Measurements from ENCODE around the gene NR2F1-AS1. TPM values are rescaled to one million over a fixed set of nuclear protein-coding genes. Genes with fewer than 3 reads are reported as not detected.

NR2F1-AS1 gene
- total and polyA plus RNA-seq, 2 experiments from 2014 or later = 8.3 to 36.0 TPM

DNA sequence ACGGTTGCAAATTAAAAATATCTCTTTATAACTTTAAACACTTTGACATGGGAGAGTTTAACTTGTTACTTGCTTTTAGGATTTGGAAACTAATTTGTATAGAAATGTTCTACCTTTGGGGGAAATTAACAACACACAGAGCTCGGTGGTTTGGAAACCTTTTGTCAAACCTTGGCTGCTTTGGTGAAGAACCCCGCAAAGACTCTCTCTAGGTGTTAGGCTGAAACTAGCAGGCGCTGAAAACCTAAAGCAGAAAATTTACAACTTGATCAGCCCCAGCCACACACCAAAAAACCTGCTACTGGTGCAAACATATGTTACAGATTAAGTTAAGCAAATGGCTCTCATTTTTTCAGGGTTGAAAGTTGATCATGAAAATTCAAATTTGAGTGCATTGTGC lies 27.8 kb upstream of the NR2F1-AS1 start:
- no peaks in the 10 kb centered on the region for H3K79me2 ChIP-seq (ENCODE audit: insufficient read depth)
- no peak overlapping the region for H3K4me3 ChIP-seq
- H3K27me3 ChIP-seq (replicated peaks; ENCODE audit: insufficient read depth) = peaks cover 86% of the 10 kb centered on the region
- no peak overlapping the region for H2AFZ ChIP-seq
- H3K4me2 ChIP-seq (ENCODE audit: unreplicated experiment) = no peak overlapping the region
- no peak overlapping the region for H3K27ac ChIP-seq
- in situ Hi-C loops (cut with MboI) = no loop called here
- DNase-seq = no peak
- TF ChIP-seq EZH2 (IDR thresholded peaks at IDR 0.05; ENCODE audit: insufficient read depth, poor library complexity, severe bottlenecking) (peak; percentile 32), EZH2phosphoT487 (IDR thresholded peaks at IDR 0.05; ENCODE audit: insufficient read depth, low read depth) (no peak)
- H4K20me1 ChIP-seq (ENCODE audit: insufficient read depth) = no peaks in the 10 kb centered on the region
- H3F3A ChIP-seq (ENCODE audit: insufficient read depth) = peaks cover 12% of the 10 kb centered on the region; the same call in 1 of the 2 replicates
- peaks cover 15% of the 10 kb centered on the region for H3K4me1 ChIP-seq (ENCODE audit: insufficient read depth)
- no peaks in the 10 kb centered on the region for H3K9me2 ChIP-seq (ENCODE audit: insufficient read depth)
- no peaks in the 10 kb centered on the region for H3K36me3 ChIP-seq (ENCODE audit: low read depth)
- 8 to 10% methylated on average over 4 of the region's 4 CpGs for WGBS, 2 experiments (ENCODE audit: low coverage in 1 of 2, low lambda C conversion rate in 2 of 2, missing lambda C conversion rate in 2 of 2)
- no peak overlapping the region for H3K9ac ChIP-seq
- H3K9me3 ChIP-seq (ENCODE audit: low read depth) = no peaks in the 10 kb centered on the region

DNA sequence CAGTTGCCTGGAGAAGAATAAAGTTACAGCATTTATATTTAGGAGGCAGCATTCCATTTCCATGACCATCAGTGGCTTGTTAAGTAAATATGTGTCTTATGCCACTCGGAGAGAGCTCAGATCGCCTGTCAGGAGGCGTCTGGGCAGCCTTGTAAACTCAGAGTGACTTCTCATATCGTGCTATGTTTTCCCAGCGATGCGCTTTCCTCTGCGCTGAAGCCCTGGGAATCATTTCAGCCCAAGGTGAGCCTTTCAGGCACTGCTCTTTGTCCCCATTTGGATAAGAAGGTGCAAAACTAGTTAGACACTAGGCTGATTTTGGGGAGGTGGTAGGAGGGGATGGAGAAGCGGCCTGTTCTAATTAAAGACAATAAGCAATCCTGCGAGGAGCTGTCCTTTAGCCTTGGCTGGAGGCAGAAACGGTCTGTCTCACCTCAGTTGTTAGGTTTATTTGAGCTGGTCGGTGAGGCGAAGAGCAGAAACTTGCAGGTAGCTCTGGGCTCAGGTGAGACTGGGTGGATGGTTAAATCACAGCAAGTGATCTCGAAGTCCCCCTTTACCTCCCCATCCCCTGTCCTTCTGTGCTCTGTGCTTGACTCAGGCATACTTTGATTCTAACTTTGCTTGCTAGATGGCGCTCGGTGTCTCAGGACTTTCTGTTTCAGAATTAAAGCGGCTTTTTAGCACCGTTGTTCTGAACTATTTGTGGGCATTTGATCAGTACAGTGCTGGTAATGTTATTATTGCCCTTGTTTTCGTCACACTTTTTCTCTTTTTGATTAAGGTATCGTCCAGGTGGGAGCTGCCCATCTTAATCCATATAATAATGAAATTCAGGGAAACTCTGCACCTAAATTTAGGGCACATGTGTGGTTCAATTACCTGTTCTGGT lies 26.6 kb upstream of the NR2F1-AS1 start:
- DNase-seq = peak; percentile 74
- H3K9me3 ChIP-seq (ENCODE audit: low read depth) = no peaks in the 10 kb centered on the region
- peaks cover 12% of the 10 kb centered on the region; the same call in 1 of the 2 replicates for H3F3A ChIP-seq (ENCODE audit: insufficient read depth)
- H3K27me3 ChIP-seq (replicated peaks; ENCODE audit: insufficient read depth) = peaks cover 83% of the 10 kb centered on the region
- no peaks in the 10 kb centered on the region for H3K36me3 ChIP-seq (ENCODE audit: low read depth)
- TF ChIP-seq EZH2 (IDR thresholded peaks at IDR 0.05; ENCODE audit: insufficient read depth, poor library complexity, severe bottlenecking) (no peak), EZH2phosphoT487 (IDR thresholded peaks at IDR 0.05; ENCODE audit: insufficient read depth, low read depth) (no peak)
- no peaks in the 10 kb centered on the region for H3K9me2 ChIP-seq (ENCODE audit: insufficient read depth)
- H3K4me1 ChIP-seq (ENCODE audit: insufficient read depth) = peaks cover 15% of the 10 kb centered on the region
- peak overlapping the region; percentile 86 for H3K4me2 ChIP-seq (ENCODE audit: unreplicated experiment)
- H3K27ac ChIP-seq = no peak overlapping the region
- H4K20me1 ChIP-seq (ENCODE audit: insufficient read depth) = no peaks in the 10 kb centered on the region
- 5 to 8% methylated on average over 19 of the region's 19 CpGs for WGBS, 2 experiments (ENCODE audit: low coverage in 1 of 2, low lambda C conversion rate in 2 of 2, missing lambda C conversion rate in 2 of 2)
- H3K79me2 ChIP-seq (ENCODE audit: insufficient read depth) = no peaks in the 10 kb centered on the region
- H3K9ac ChIP-seq = no peak overlapping the region
- peak overlapping the region; percentile 31; the same call in 1 of the 2 replicates for H2AFZ ChIP-seq
- H3K4me3 ChIP-seq = peak overlapping the region; percentile 64
- in situ Hi-C loops (cut with MboI) = no loop called here

DNA sequence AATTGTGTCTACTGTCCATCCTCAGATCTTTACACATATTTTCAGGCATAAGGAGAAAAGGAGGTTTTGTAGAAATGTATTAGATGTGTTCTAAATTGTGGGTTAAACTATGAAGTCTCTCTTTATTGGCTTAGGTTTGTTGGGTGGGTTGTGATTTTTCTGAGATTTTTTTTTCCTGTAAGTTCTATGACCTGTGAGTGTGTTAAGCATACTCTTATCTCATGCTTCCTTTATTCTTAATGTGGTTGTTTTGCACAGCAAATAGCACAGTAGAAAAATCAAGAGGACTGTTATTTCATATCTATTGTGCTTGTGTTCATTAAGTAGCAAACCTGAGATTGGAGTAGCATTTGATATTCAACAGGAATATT lies 25.3 kb upstream of the NR2F1-AS1 start:
- H3K4me2 ChIP-seq (ENCODE audit: unreplicated experiment) = no peak overlapping the region

DNA sequence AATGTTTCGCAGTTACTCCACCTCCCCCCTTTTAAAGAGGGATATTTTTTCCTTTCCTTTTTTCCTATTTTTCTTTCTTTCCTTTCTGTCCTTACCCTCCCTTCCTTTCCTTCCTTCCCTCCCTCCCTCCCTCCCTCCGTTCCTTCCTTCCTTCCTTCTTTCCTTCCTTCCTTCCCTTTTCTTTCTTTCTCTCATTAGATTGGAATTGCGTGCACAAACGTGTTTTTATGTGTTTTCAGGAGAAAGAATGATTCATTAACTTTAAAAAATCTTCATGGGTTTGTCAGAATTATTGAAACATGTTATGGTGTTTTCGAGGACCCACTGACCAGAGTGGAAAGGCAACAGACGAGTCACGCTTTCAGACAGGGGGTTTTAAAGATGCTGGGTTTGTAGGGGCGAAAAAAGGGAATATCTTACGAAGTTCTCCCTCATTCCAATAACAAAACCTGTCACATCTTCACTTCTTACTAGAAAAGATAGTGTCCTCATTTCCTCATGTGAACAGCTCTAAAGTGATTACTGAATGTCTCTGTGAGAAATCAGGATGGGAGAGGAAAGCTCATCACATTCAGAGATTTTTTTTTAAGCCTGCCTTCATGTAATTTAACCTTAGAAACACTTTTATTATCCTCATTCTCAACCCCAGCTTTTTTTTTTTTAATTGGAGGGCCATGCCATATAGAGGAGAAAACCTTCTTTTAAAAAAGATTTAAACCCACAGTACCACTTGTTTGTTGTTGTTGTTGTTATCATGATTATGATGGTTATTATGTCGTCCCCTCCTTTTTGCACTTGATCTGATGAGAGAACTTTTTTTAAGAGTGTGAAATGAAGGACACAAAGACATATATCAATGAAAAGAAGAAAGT lies 23.9 kb upstream of the NR2F1-AS1 start:
- no peak for DNase-seq
- Histone ChIP-seq H3F3A (ENCODE audit: insufficient read depth) (peaks cover 13% of the 10 kb centered on the region; the same call in 1 of the 2 replicates), H3K27ac (no peak overlapping the region), H3K9me2 (ENCODE audit: insufficient read depth) (no peaks in the 10 kb centered on the region), H3K4me1 (ENCODE audit: insufficient read depth) (peaks cover 15% of the 10 kb centered on the region), H2AFZ (0 out of 2 replicates have a peak overlapping the region, but pooled peaks have one; percentile 54), H3K36me3 (ENCODE audit: low read depth) (no peaks in the 10 kb centered on the region), H3K4me2 (ENCODE audit: unreplicated experiment) (no peak overlapping the region), H3K9ac (no peak overlapping the region), H3K4me3 (no peak overlapping the region; the same call in 1 of the 2 replicates), H3K9me3 (ENCODE audit: low read depth) (no peaks in the 10 kb centered on the region), H3K27me3 (replicated peaks; ENCODE audit: insufficient read depth) (peaks cover 62% of the 10 kb centered on the region), H3K79me2 (ENCODE audit: insufficient read depth) (no peaks in the 10 kb centered on the region), H4K20me1 (ENCODE audit: insufficient read depth) (no peaks in the 10 kb centered on the region)
- TF ChIP-seq EZH2phosphoT487 (IDR thresholded peaks at IDR 0.05; ENCODE audit: insufficient read depth, low read depth) (no peak), EZH2 (IDR thresholded peaks at IDR 0.05; ENCODE audit: insufficient read depth, poor library complexity, severe bottlenecking) (peak; percentile 64)
- in situ Hi-C loops (cut with MboI) = no loop called here
- 48 to 58% methylated on average over 9 to 10 of the region's 10 CpGs for WGBS, 2 experiments (ENCODE audit: low coverage in 1 of 2, low lambda C conversion rate in 2 of 2, missing lambda C conversion rate in 2 of 2)

More for the DNA sequence above, 25.3 kb upstream of the NR2F1-AS1 start:
- in situ Hi-C loops (cut with MboI) = no loop called here
- Histone ChIP-seq H3K36me3 (ENCODE audit: low read depth) (no peaks in the 10 kb centered on the region), H3K4me3 (no peak overlapping the region), H3K9me2 (ENCODE audit: insufficient read depth) (no peaks in the 10 kb centered on the region), H3K4me1 (ENCODE audit: insufficient read depth) (peaks cover 15% of the 10 kb centered on the region), H3K9ac (no peak overlapping the region), H2AFZ (no peak overlapping the region), H4K20me1 (ENCODE audit: insufficient read depth) (no peaks in the 10 kb centered on the region), H3K27ac (no peak overlapping the region), H3K79me2 (ENCODE audit: insufficient read depth) (no peaks in the 10 kb centered on the region), H3K27me3 (replicated peaks; ENCODE audit: insufficient read depth) (peaks cover 72% of the 10 kb centered on the region), H3K9me3 (ENCODE audit: low read depth) (no peaks in the 10 kb centered on the region), H3F3A (ENCODE audit: insufficient read depth) (peaks cover 12% of the 10 kb centered on the region; the same call in 1 of the 2 replicates)
- no peak for TF ChIP-seq EZH2 (IDR thresholded peaks at IDR 0.05; ENCODE audit: insufficient read depth, poor library complexity, severe bottlenecking)
- no peak for TF ChIP-seq EZH2phosphoT487 (IDR thresholded peaks at IDR 0.05; ENCODE audit: insufficient read depth, low read depth)
- no peak for DNase-seq
